GM12892 (cell line): Measurements from ENCODE around the gene ACSM2B.
"Not testable (repeated sequence)": the region's sequence is repeated elsewhere in the genome, so short reads cannot be mapped to it uniquely, and the experiment has no call there.

Source experiments
- POLR2A ChIP-seq: IDR thresholded peaks from 2 replicates; pipeline ENCODE4 v1.6.1; 2011; ENCODE audit warnings: low read depth, low read length, control low read depth
- POLR2AphosphoS5 ChIP-seq: IDR thresholded peaks from 2 replicates; pipeline ENCODE4 v1.6.1; 2011; ENCODE audit warnings: low read depth, low read length, control low read depth
- TAF1 ChIP-seq: IDR thresholded peaks from 2 replicates; pipeline ENCODE4 v1.6.1; 2011; ENCODE audit warnings: low read depth, mild to moderate bottlenecking, control low read depth, low read length, borderline replicate concordance

DNA sequence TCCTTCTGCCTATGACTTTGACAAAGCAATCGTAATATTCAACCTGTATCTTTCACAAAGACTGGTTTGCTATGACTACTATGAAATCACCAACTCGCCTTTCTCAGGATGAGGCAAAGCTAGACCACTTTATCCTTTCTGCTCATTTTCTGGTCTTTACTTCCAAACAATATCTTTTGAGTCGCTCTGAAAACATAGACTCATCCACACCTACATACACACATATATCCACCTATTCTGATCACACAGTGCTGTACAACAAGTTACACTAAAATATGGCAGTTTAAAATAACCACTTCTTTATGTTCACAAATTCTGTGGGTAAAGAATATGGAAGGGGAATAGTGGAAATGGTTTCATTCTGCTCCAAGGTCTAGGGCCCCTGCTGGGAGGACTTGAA, 85.2 kb downstream of the ACSM2B start:
- TF ChIP-seq POLR2A, TAF1, POLR2AphosphoS5: not testable (repeated sequence)
